ENCODE results near the gene GMDS. TPM values are rescaled to one million over a fixed set of nuclear protein-coding genes. Genes with fewer than 3 reads are reported as not detected.
A peak's percentile ranks its signal among the peaks of the same experiment; 100 is the strongest.

The GMDS gene
- total and polyA plus RNA-seq, 2 of the 13 experiments (the other 11 are each of a cell fraction or from before 2014, with no cell fraction given): 64.4 to 112 TPM

DNA sequence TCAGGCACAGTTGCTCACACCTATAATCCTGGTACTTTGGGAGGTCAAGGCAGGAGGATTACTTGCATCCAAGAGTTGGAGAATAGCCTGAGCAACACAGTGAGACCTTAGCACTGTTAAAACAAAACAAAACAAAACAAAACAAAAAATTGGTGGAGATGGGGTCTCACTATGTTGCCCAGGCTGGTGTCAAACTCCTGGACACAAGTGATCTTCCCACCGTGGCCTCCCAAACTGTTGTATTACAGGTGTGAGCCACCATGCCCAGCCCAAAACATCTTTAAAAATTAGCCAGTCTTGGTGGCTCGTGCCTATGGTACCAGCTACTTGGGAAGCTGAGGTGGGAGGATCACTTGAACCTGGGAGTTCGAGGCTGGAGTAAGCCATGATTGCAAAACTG is 120.2 kb downstream of the GMDS start:
- H3K9ac ChIP-seq (ENCODE audit: insufficient read depth, low read depth, low read length): no peak overlapping the region
- no peak overlapping the region for H3K27ac ChIP-seq (ENCODE audit: extremely low read length, insufficient read depth, low read length)
- BruUV-seq (replicated peaks): no TSS peak
- DNase-seq (ENCODE audit: low spot score) (no peak), ATAC-seq (no peak), FAIRE-seq (no peak)
- no peaks in the 10 kb centered on the region for H3K27me3 ChIP-seq (ENCODE audit: control insufficient read depth in 1 of 2, insufficient read depth in 2 of 2, low read length in 2 of 2)
- H3K4me1 ChIP-seq (ENCODE audit: insufficient read depth, low read length): 0 out of 2 replicates have a peak, but pooled peaks cover 13% of the 10 kb centered on the region
- in situ Hi-C loops (cut with HindIII; ENCODE audit: extremely low pct_ligation_motif_present, low pct_unique_long_range_greater_than_20kb): no loop called here
- WGBS (ENCODE audit: low lambda C conversion rate): 97% methylated on average over 3 of the region's 3 CpGs
- POLR2A ChIA-PET: no interaction called here
- peaks cover 9% of the 10 kb centered on the region; the same call in 1 of the 2 replicates for H4K20me1 ChIP-seq (ENCODE audit: insufficient read depth, low read length)
- peaks cover 10 to 41% of the 10 kb centered on the region in 2 experiments for H3K36me3 ChIP-seq (replicated peaks in 1 of 2; ENCODE audit: control insufficient read depth in 1 of 2, insufficient read depth in 2 of 2, low read length in 2 of 2)
- H3K79me2 ChIP-seq (ENCODE audit: insufficient read depth, low read length): peaks cover 45% of the 10 kb centered on the region
- TF ChIP-seq ZNF121 (CRISPR knock-in tag; IDR thresholded peaks at IDR 0.05): peak; percentile 77
- no peak for TF ChIP-seq IRX3 (CRISPR knock-in tag; IDR thresholded peaks at IDR 0.05; ENCODE audit: borderline replicate concordance, low read depth)
- no peak overlapping the region for H2AFZ ChIP-seq (ENCODE audit: low read length)
- H3K4me2 ChIP-seq (ENCODE audit: low read depth, low read length): no peak overlapping the region
- no peak overlapping the region for H3K4me3 ChIP-seq (replicated peaks in 1 of 3; ENCODE audit: insufficient read depth in 1 of 3, low read depth in 2 of 3, low read length in 3 of 3)
- CTCF ChIA-PET (ENCODE audit: low intra/inter-chr PET ratio, low total read pairs): no interaction called here
- intact Hi-C loops (cut with micrococcal nuclease; ENCODE audit: unreplicated experiment): no loop called here
- H3K9me3 ChIP-seq (ENCODE audit: low read length): no peaks in the 10 kb centered on the region

- FAIRE-seq: no peak
- Histone ChIP-seq H3K79me2 (ENCODE audit: insufficient read depth, low read length) (peaks cover 36% of the 10 kb centered on the region), H4K20me1 (ENCODE audit: insufficient read depth, low read length) (peaks cover 7% of the 10 kb centered on the region; the same call in 1 of the 2 replicates), H3K4me2 (ENCODE audit: low read depth, low read length) (no peak overlapping the region), H3K36me3 (replicated peaks in 1 of 2; ENCODE audit: control insufficient read depth in 1 of 2, insufficient read depth in 2 of 2, low read length in 2 of 2) (peaks cover 10 to 42% of the 10 kb centered on the region in 2 experiments), H3K9me3 (ENCODE audit: low read length) (no peaks in the 10 kb centered on the region), H2AFZ (ENCODE audit: low read length) (no peak overlapping the region), H3K9ac (ENCODE audit: insufficient read depth, low read depth, low read length) (no peak overlapping the region), H3K4me3 (replicated peaks in 1 of 3; ENCODE audit: insufficient read depth in 1 of 3, low read depth in 2 of 3, low read length in 3 of 3) (no peak overlapping the region), H3K27me3 (ENCODE audit: control insufficient read depth in 1 of 2, insufficient read depth in 2 of 2, low read length in 2 of 2) (no peaks in the 10 kb centered on the region), H3K27ac (ENCODE audit: extremely low read length, insufficient read depth, low read length) (no peak overlapping the region), H3K4me1 (ENCODE audit: insufficient read depth, low read length) (0 out of 2 replicates have a peak, but pooled peaks cover 7% of the 10 kb centered on the region)
- TF ChIP-seq ATF7 (IDR thresholded peaks at IDR 0.05) (peak; percentile 72; the same call in 1 of the 2 replicates), ATF7 (CRISPR knock-in tag; IDR thresholded peaks at IDR 0.05) (no peak), RBM22 (optimal IDR thresholded peaks at IDR 0.05; ENCODE audit: low read length) (peak; percentile 82), ZNF563 (CRISPR knock-in tag; IDR thresholded peaks at IDR 0.05) (no peak), AGO2 (optimal IDR thresholded peaks at IDR 0.05; ENCODE audit: low read depth, low read length) (no peak), CBX2 (IDR thresholded peaks at IDR 0.05; ENCODE audit: low read depth, low read length) (no peak), CBX2 (CRISPR knock-in tag; IDR thresholded peaks at IDR 0.05; ENCODE audit: low read depth) (no peak), CBX5 (CRISPR knock-in tag; IDR thresholded peaks at IDR 0.05; ENCODE audit: borderline replicate concordance) (no peak)
- TF ChIP-seq, protein P1, sequence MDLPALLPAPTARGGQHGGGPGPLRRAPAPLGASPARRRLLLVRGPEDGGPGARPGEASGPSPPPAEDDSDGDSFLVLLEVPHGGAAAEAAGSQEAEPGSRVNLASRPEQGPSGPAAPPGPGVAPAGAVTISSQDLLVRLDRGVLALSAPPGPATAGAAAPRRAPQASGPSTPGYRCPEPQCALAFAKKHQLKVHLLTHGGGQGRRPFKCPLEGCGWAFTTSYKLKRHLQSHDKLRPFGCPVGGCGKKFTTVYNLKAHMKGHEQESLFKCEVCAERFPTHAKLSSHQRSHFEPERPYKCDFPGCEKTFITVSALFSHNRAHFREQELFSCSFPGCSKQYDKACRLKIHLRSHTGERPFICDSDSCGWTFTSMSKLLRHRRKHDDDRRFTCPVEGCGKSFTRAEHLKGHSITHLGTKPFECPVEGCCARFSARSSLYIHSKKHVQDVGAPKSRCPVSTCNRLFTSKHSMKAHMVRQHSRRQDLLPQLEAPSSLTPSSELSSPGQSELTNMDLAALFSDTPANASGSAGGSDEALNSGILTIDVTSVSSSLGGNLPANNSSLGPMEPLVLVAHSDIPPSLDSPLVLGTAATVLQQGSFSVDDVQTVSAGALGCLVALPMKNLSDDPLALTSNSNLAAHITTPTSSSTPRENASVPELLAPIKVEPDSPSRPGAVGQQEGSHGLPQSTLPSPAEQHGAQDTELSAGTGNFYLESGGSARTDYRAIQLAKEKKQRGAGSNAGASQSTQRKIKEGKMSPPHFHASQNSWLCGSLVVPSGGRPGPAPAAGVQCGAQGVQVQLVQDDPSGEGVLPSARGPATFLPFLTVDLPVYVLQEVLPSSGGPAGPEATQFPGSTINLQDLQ (CRISPR knock-in tag; IDR thresholded peaks at IDR 0.05): no peak
- WGBS (ENCODE audit: low lambda C conversion rate): 97% methylated on average over 11 of the region's 11 CpGs
- ChIA-PET CTCF (ENCODE audit: low intra/inter-chr PET ratio, low total read pairs) (no interaction called here), POLR2A (no interaction called here)
- intact Hi-C loops (cut with micrococcal nuclease; ENCODE audit: unreplicated experiment) (no loop called here), in situ Hi-C loops (cut with HindIII; ENCODE audit: extremely low pct_ligation_motif_present, low pct_unique_long_range_greater_than_20kb) (no loop called here)
- no peak for DNase-seq (ENCODE audit: low spot score)
- no peak for ATAC-seq
- BruUV-seq (replicated peaks): no TSS peak
Measured at GRCh38 chr6:2124260-2124709, 121.1 kb downstream of the GMDS start.
